GM19099 (cell line): ENCODE measurements around the gene SLC35C1.

ENCODE experiments used
- POLR2A ChIP-seq: IDR thresholded peaks from 3 replicates; pipeline ENCODE4 v1.6.1; 2011; ENCODE audit warnings: low read depth; ENCODE audit not compliant: insufficient read length; ENCODE audit errors: extremely low read depth

The SLC35C1 gene

GRCh38 chr11:45804761-45805304, at the start of gene SLC35C1:
Gene SLC35C1, plus strand, starts transcription at chr11:45805149. Its CDS starts 653 bp downstream, at chr11:45805802.
- peak; percentile 90 for TF ChIP-seq POLR2A

- no peak for TF ChIP-seq POLR2A
Observed at GRCh38 chr11:45755281-45755859, 49.6 kb upstream of the SLC35C1 start.

GRCh38 chr11:45756384-45757010, 48.5 kb upstream of the SLC35C1 start:
- no peak for TF ChIP-seq POLR2A

- TF ChIP-seq POLR2A, result no peak
Observed at GRCh38 chr11:45757672-45758071, 47.3 kb upstream of the SLC35C1 start.

- TF ChIP-seq POLR2A, result no peak
Observed at GRCh38 chr11:45761659-45762058, 43.3 kb upstream of the SLC35C1 start.

GRCh38 chr11:45765107-45765668, 39.8 kb upstream of the SLC35C1 start:
- no peak for TF ChIP-seq POLR2A

- TF ChIP-seq POLR2A, result no peak
Observed at GRCh38 chr11:45765836-45766235, 39.1 kb upstream of the SLC35C1 start.

- no peak for TF ChIP-seq POLR2A
Observed at GRCh38 chr11:45766469-45766868, 38.5 kb upstream of the SLC35C1 start.

- no peak for TF ChIP-seq POLR2A
Observed at GRCh38 chr11:45768486-45768885, 36.5 kb upstream of the SLC35C1 start.

GRCh38 chr11:45769960-45770359, 35.0 kb upstream of the SLC35C1 start:
- TF ChIP-seq POLR2A, result no peak

- TF ChIP-seq POLR2A, result no peak
Observed at GRCh38 chr11:45771193-45771565, 33.8 kb upstream of the SLC35C1 start.

- no peak for TF ChIP-seq POLR2A
Observed at GRCh38 chr11:45771566-45772448, 33.1 kb upstream of the SLC35C1 start.

- no peak for TF ChIP-seq POLR2A
Observed at GRCh38 chr11:45772449-45772774, 32.5 kb upstream of the SLC35C1 start.

GRCh38 chr11:45772986-45773785, 31.8 kb upstream of the SLC35C1 start:
- no peak for TF ChIP-seq POLR2A
